Uterus (tissue), 2 donors: Measurements from ENCODE around the gene WDR72.

Source experiments
- POLR2A ChIP-seq, 2 donors: fragments of 450-650 bp; IDR thresholded peaks; one replicate each; pipeline ENCODE4 v1.6.1; 2016; ENCODE audit warnings: antibody characterized with exemption in 2 of 2, mild to moderate bottlenecking in 1 of 2, moderate library complexity in 1 of 2
- TF ChIP-seq, protein P1 (sequence below), 4 experiments: fragments of 200-600 bp in 2 of 4; fragments of 450-650 bp in 2 of 4; sonication (generic) in 2 of 4; IDR thresholded peaks; one replicate each; pipeline ENCODE4 v1.5.1; 2016 to 2019; ENCODE audit warnings: antibody characterized with exemption in 4 of 4, mild to moderate bottlenecking in 2 of 4, moderate library complexity in 1 of 4

DNA sequence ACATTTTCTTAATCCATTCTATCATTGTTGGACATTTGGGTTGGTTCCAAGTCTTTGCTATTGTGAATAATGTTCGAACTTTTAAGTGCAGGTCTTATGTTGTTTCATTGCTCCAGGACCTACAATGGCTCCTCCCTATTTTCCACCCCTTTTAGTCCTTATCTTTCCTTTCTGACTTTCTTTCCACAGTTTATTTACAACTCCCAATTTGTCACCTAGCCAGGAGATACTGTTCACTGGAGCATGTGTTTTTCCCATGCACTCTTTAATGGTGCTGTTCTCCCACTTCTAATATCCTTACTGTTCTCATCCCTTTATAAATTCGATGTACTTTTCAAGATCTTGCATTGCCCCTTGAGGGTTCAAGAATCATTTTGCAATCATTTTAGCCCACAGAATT, 290.0 kb downstream of the WDR72 start:
- TF ChIP-seq, protein P1, sequence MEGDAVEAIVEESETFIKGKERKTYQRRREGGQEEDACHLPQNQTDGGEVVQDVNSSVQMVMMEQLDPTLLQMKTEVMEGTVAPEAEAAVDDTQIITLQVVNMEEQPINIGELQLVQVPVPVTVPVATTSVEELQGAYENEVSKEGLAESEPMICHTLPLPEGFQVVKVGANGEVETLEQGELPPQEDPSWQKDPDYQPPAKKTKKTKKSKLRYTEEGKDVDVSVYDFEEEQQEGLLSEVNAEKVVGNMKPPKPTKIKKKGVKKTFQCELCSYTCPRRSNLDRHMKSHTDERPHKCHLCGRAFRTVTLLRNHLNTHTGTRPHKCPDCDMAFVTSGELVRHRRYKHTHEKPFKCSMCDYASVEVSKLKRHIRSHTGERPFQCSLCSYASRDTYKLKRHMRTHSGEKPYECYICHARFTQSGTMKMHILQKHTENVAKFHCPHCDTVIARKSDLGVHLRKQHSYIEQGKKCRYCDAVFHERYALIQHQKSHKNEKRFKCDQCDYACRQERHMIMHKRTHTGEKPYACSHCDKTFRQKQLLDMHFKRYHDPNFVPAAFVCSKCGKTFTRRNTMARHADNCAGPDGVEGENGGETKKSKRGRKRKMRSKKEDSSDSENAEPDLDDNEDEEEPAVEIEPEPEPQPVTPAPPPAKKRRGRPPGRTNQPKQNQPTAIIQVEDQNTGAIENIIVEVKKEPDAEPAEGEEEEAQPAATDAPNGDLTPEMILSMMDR (IDR thresholded peaks at IDR 0.05): no peak
- TF ChIP-seq POLR2A (IDR thresholded peaks at IDR 0.05): no peak
